A549 (cell line): ENCODE results near the gene LBX2. TPM values are rescaled to one million over a fixed set of nuclear protein-coding genes. Genes with fewer than 3 reads are reported as not detected.

Experiments used
- ATAC-seq, 2 experiments: fragments of 200-7000 bp in 1 of 2; fragments of >200 bp in 1 of 2; cut with Nextera tagmentation in 1 of 2; cut with Tn5 transposase in 1 of 2; 3 replicates each; pipeline versions ENCODE4 v1.8.0 to v1.9.1; 2018 to 2020; ENCODE audit warnings: mild to moderate bottlenecking in 1 of 2, moderate library complexity in 1 of 2
- CTCF ChIA-PET: fragments of 300-600 bp; sonication (Branson Sonifier 250); formaldehyde crosslinking; extraction: SDS; loops from one replicate; lab custom pipeline; 2021; ENCODE audit warnings: antibody characterized with exemption, inconsistent platforms; lab: Yijun Ruan, JAX
- POLR2A ChIA-PET: fragments of 350-600 bp; formaldehyde crosslinking; extraction: SDS; loops from one replicate; lab custom pipeline; 2021; ENCODE audit warnings: antibody characterized with exemption, inconsistent platforms; lab: Yijun Ruan, JAX
- DNase-seq, 2 experiments: peaks; one replicate each; pipeline versions ENCODE4 v3.0.0 to v3.0.0-alpha.2; 2011 to 2016; ENCODE audit warnings: low read depth in 1 of 2, low spot score in 1 of 2
- FAIRE-seq: peaks from 2 replicates; lab custom pipeline; 2011; peaks lifted over from hg19 to GRCh38; lab: Jason Lieb, UNC
- H3K27ac ChIP-seq, 2 experiments: fragments of >200 bp; sonication (Bioruptor Twin); formaldehyde crosslinking; 3 replicates each; pipeline ENCODE4 v1.5.1; 2016 to 2017
- H3K4me1 ChIP-seq: fragments of >200 bp; sonication (Bioruptor Twin); formaldehyde crosslinking; 3 replicates; pipeline ENCODE4 v1.6.1; 2016
- H3K4me2 ChIP-seq: fragments of >200 bp; sonication (Bioruptor Twin); formaldehyde crosslinking; 3 replicates; pipeline ENCODE4 v1.6.1; 2016
- H3K4me3 ChIP-seq: fragments of >200 bp; sonication (Bioruptor Twin); formaldehyde crosslinking; 3 replicates; pipeline ENCODE4 v1.5.1; 2016
- H3K9me3 ChIP-seq: fragments of >200 bp; sonication (Bioruptor Twin); formaldehyde crosslinking; 3 replicates; pipeline ENCODE4 v1.6.1; 2016
- CBX2 ChIP-seq: fragments of 200-600 bp; sonication (generic); IDR thresholded peaks from 2 replicates; pipeline ENCODE4 v1.6.1; 2016; ENCODE audit warnings: low read depth, mild to moderate bottlenecking, borderline replicate concordance
- CBX8 ChIP-seq: fragments of 200-600 bp; sonication (generic); IDR thresholded peaks from 2 replicates; pipeline ENCODE4 v1.6.1; 2016
- EP300 ChIP-seq, 2 experiments: fragments of >200 bp; sonication (Bioruptor Twin); formaldehyde crosslinking; IDR thresholded peaks; 2 replicates in 1 of 2; 3 replicates in 1 of 2; pipeline ENCODE4 v1.6.1; 2016 to 2017
- ESRRA ChIP-seq: fragments of 150-350 bp; IDR thresholded peaks from 2 replicates; pipeline ENCODE4 v1.6.1; 2014; ENCODE audit warnings: mild to moderate bottlenecking, low read length, borderline replicate concordance
- FOSL2 ChIP-seq, 2 experiments: fragments of 450-650 bp in 1 of 2; fragments of >200 bp in 1 of 2; sonication (Bioruptor Twin) in 1 of 2; formaldehyde crosslinking; IDR thresholded peaks; 2 replicates each; pipeline versions ENCODE4 v1.5.0 to v1.6.1; 2016 to 2020; ENCODE audit warnings: mild to moderate bottlenecking in 1 of 2, moderate library complexity in 1 of 2
- GATA3 ChIP-seq: IDR thresholded peaks from 2 replicates; pipeline ENCODE4 v1.6.1; 2012; ENCODE audit warnings: borderline replicate concordance
- HDAC2 ChIP-seq: fragments of 200-600 bp; sonication (generic); IDR thresholded peaks from 2 replicates; pipeline ENCODE4 v1.6.1; 2016
- HEYL ChIP-seq: fragments of 250-450 bp; sonication (Bioruptor Pico); IDR thresholded peaks from 2 replicates; pipeline ENCODE4 v1.8.0; 2021; ENCODE audit warnings: mild to moderate bottlenecking, moderate library complexity
- HOXA7 ChIP-seq: fragments of 250-450 bp; sonication (Bioruptor Pico); IDR thresholded peaks from 2 replicates; pipeline ENCODE4 v1.5.0; 2020; ENCODE audit warnings: mild to moderate bottlenecking, moderate library complexity
- HOXB5 ChIP-seq: fragments of 250-450 bp; sonication (Bioruptor Pico); IDR thresholded peaks from 2 replicates; pipeline ENCODE4 v1.5.0; 2020; ENCODE audit warnings: mild to moderate bottlenecking, moderate library complexity
- JUN ChIP-seq, 2 experiments: fragments of >200 bp; sonication (Bioruptor Twin); formaldehyde crosslinking; IDR thresholded peaks; 2 replicates in 1 of 2; 3 replicates in 1 of 2; pipeline ENCODE4 v1.6.1; 2016 to 2017
- KDM1A ChIP-seq: fragments of 200-600 bp; sonication (generic); IDR thresholded peaks from 2 replicates; pipeline ENCODE4 v1.6.1; 2016; ENCODE audit warnings: low read depth, mild to moderate bottlenecking
- KDM5A ChIP-seq: fragments of 200-600 bp; sonication (generic); IDR thresholded peaks from 2 replicates; pipeline ENCODE4 v1.6.1; 2016; ENCODE audit warnings: antibody characterized with exemption, mild to moderate bottlenecking
- MAX ChIP-seq: IDR thresholded peaks from 2 replicates; pipeline ENCODE4 v1.6.1; 2012
- NR3C1 ChIP-seq: fragments of >200 bp; sonication (Bioruptor Twin); formaldehyde crosslinking; IDR thresholded peaks from 3 replicates; pipeline ENCODE4 v1.6.1; 2017
- PHF8 ChIP-seq: fragments of 200-600 bp; sonication (generic); IDR thresholded peaks from 2 replicates; pipeline ENCODE4 v1.6.1; 2016; ENCODE audit warnings: low read depth, mild to moderate bottlenecking, antibody characterized with exemption, moderate library complexity, borderline replicate concordance
- POLR2A ChIP-seq: IDR thresholded peaks from 2 replicates; pipeline ENCODE4 v1.6.1; 2012; ENCODE audit warnings: mild to moderate bottlenecking, low read length
- POLR2AphosphoS2 ChIP-seq: conservative IDR thresholded peaks from 2 replicates; pipeline ENCODE4 v1.6.1; 2012; ENCODE audit warnings: low read length, improper control_type of control experiment, inconsistent platforms
- RAD21 ChIP-seq, 2 experiments: fragments of >200 bp in 1 of 2; sonication (Bioruptor Twin) in 1 of 2; formaldehyde crosslinking in 1 of 2; IDR thresholded peaks in 1 of 2; conservative IDR thresholded peaks in 1 of 2; 2 replicates in 1 of 2; 3 replicates in 1 of 2; pipeline ENCODE4 v1.6.1; 2012 to 2018; ENCODE audit warnings: inconsistent platforms in 1 of 2
- RCOR1 ChIP-seq: fragments of 150-350 bp; IDR thresholded peaks from 2 replicates; pipeline ENCODE4 v1.6.1; 2014; ENCODE audit warnings: antibody characterized with exemption, low read length, low read depth
- RFX5 ChIP-seq: fragments of 450-650 bp; IDR thresholded peaks from 2 replicates; pipeline ENCODE4 v1.7.1; 2014; ENCODE audit warnings: antibody characterized with exemption, mild to moderate bottlenecking, moderate library complexity
- RNF2 ChIP-seq: fragments of 200-600 bp; sonication (generic); IDR thresholded peaks from 2 replicates; pipeline ENCODE4 v1.6.1; 2016; ENCODE audit warnings: low read depth, mild to moderate bottlenecking, antibody characterized with exemption, moderate library complexity, borderline replicate concordance
- SREBF2 ChIP-seq: fragments of 450-650 bp; IDR thresholded peaks from 2 replicates; pipeline ENCODE4 v1.6.1; 2014; ENCODE audit warnings: mild to moderate bottlenecking, moderate library complexity
- TFCP2L1 ChIP-seq: fragments of 250-450 bp; sonication (Bioruptor Pico); IDR thresholded peaks from 2 replicates; pipeline ENCODE4 v1.5.0; 2021; ENCODE audit warnings: mild to moderate bottlenecking
- TP53 ChIP-seq: fragments of 250-450 bp; sonication (Bioruptor Pico); IDR thresholded peaks from 2 replicates; pipeline ENCODE4 v1.5.0; 2021; ENCODE audit warnings: mild to moderate bottlenecking, moderate library complexity
- ZSCAN20 ChIP-seq: fragments of 250-450 bp; sonication (Bioruptor Pico); IDR thresholded peaks from 2 replicates; pipeline ENCODE4 v1.8.0; 2022; ENCODE audit warnings: mild to moderate bottlenecking, moderate library complexity
- WGBS: methylation state at CpG from one replicate; pipeline ENCODE4 v1.1.6; 2017; ENCODE audit errors: missing lambda C conversion rate; 5-methylcytosine and 5-hydroxymethylcytosine counted together
- polyA plus RNA-seq, 4 experiments: library from polyadenylated mRNA; depleted of rRNA in 3 of 4; stranded (reverse); fragments of >200 nt; fragmentation: RNase III in 1 of 4; extraction: RNeasy Plus Mini Kit Qiagen cat#74134 plus additional on column Dnase treatment in 1 of 4; gene quantifications; 2 replicates in 3 of 4; 3 replicates in 1 of 4; pipeline ENCODE4 v1.2.3, GENCODE V29; 2011 to 2017
- TF ChIP-seq, protein P1 (sequence below): IDR thresholded peaks from 2 replicates; pipeline ENCODE4 v1.6.1; 2012; ENCODE audit warnings: low read depth, borderline replicate concordance
- TF ChIP-seq, protein P2 (sequence below): fragments of 250-450 bp; sonication (Bioruptor Pico); IDR thresholded peaks from 2 replicates; pipeline ENCODE4 v1.5.0; 2020; ENCODE audit warnings: low read depth, mild to moderate bottlenecking, moderate library complexity
- TF ChIP-seq, protein P3 (sequence below): fragments of 250-450 bp; sonication (Bioruptor Pico); IDR thresholded peaks from 2 replicates; pipeline ENCODE4 v1.5.0; 2021; ENCODE audit warnings: mild to moderate bottlenecking, moderate library complexity, borderline replicate concordance

The LBX2 gene
- polyA plus RNA-seq, 2 of the 4 experiments (the other 2 are of a cell fraction), result 0.84 to 2.4 TPM

GRCh38 chr2:74458132-74458937 is 41.1 kb downstream of the LBX2 start, which contains the start of gene WBP1 (continued):
- TF ChIP-seq HEYL (CRISPR knock-in tag), result no peak
- peak; percentile 81 for TF ChIP-seq RFX5
- no peak for TF ChIP-seq RCOR1
- TF ChIP-seq TFCP2L1 (CRISPR knock-in tag), result no peak; the same call in 1 of the 2 replicates
- TF ChIP-seq ZSCAN20 (CRISPR knock-in tag), result no peak
- no peak for TF ChIP-seq SREBF2
- no peak for TF ChIP-seq ESRRA
- no peak for TF ChIP-seq NR3C1
- TF ChIP-seq PHF8, result peak; percentile 57; the same call in 1 of the 2 replicates
- peak; percentile 94 for TF ChIP-seq HOXB5 (CRISPR knock-in tag)
- TF ChIP-seq POLR2AphosphoS2, result no peak
- no peak for TF ChIP-seq RNF2

DNA sequence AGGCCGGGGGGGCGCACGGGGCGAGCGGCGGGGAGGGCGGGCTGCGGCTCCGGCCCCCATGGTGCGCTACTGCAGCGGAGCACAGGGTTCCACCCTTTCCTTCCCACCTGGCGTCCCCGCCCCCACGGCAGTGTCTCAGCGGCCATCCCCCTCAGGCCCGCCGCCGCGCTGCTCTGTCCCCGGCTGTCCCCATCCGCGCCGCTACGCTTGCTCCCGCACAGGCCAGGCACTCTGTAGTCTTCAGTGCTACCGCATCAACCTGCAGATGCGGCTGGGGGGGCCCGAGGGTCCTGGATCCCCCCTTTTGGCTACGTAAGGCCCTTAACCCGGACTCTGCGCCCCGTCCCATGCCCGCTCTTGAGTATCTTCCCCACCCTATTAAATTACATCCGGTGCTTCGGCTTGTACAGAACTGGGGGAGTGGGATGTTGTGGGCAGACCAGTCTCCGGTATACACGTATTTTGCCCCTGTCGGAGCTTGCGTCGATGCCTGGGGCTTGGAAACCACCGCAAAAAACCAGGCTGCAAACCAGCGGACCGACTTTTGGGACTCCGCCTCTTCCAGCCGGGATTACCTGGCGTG is 41.8 kb downstream of the LBX2 start:
- peak; percentile 53 to 74 for DNase-seq
- peak overlapping the region; percentile 85 for H3K4me2 ChIP-seq
- FAIRE-seq, result no peak
- H3K4me1 ChIP-seq, result peaks cover 25% of the 10 kb centered on the region
- 2% methylated on average over 27 of the region's 46 CpGs for WGBS
- H3K27ac ChIP-seq, result peak overlapping the region; percentile 87 to 92
- TF ChIP-seq CBX8 (no peak), TFCP2L1 (CRISPR knock-in tag) (0 out of 2 replicates have a peak, but pooled peaks have one; percentile 44), HEYL (CRISPR knock-in tag) (no peak), KDM5A (peak; percentile 56; the same call in 1 of the 2 replicates), MAX (peak; percentile 58; the same call in 1 of the 2 replicates), EP300 (IDR thresholded peaks at IDR 0.05) (no peak), HOXB5 (CRISPR knock-in tag) (no peak), HDAC2 (peak; percentile 55; the same call in 1 of the 2 replicates), FOSL2 (IDR thresholded peaks at IDR 0.05) (no peak), FOSL2 (CRISPR knock-in tag; IDR thresholded peaks at IDR 0.05) (0 out of 2 replicates have a peak, but pooled peaks have one; percentile 5), PHF8 (peak; percentile 83), RNF2 (peak; percentile 33; the same call in 1 of the 2 replicates), TP53 (CRISPR knock-in tag) (peak; percentile 85), JUN (IDR thresholded peaks at IDR 0.05) (peak; percentile 56 to 73; a peak in 3 of 5 replicates), CBX2 (no peak), POLR2A (peak; percentile 53), RFX5 (no peak), RCOR1 (no peak), GATA3 (peak; percentile 33), KDM1A (peak; percentile 17; the same call in 1 of the 2 replicates), RAD21 (conservative IDR thresholded peaks at IDR 0.05 in 1 of 2, IDR thresholded peaks at IDR 0.05 in 1 of 2) (0 out of 5 replicates have a peak, but pooled peaks of 1 of the 2 experiments have one; percentile 16), HOXA7 (CRISPR knock-in tag) (0 out of 2 replicates have a peak, but pooled peaks have one; percentile 27)
- TF ChIP-seq, protein P1, sequence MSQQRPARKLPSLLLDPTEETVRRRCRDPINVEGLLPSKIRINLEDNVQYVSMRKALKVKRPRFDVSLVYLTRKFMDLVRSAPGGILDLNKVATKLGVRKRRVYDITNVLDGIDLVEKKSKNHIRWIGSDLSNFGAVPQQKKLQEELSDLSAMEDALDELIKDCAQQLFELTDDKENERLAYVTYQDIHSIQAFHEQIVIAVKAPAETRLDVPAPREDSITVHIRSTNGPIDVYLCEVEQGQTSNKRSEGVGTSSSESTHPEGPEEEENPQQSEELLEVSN, result peak; percentile 4; the same call in 1 of the 2 replicates
- TF ChIP-seq, protein P2, sequence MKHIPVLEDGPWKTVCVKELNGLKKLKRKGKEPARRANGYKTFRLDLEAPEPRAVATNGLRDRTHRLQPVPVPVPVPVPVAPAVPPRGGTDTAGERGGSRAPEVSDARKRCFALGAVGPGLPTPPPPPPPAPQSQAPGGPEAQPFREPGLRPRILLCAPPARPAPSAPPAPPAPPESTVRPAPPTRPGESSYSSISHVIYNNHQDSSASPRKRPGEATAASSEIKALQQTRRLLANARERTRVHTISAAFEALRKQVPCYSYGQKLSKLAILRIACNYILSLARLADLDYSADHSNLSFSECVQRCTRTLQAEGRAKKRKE (CRISPR knock-in tag), result no peak
- TF ChIP-seq, protein P3, sequence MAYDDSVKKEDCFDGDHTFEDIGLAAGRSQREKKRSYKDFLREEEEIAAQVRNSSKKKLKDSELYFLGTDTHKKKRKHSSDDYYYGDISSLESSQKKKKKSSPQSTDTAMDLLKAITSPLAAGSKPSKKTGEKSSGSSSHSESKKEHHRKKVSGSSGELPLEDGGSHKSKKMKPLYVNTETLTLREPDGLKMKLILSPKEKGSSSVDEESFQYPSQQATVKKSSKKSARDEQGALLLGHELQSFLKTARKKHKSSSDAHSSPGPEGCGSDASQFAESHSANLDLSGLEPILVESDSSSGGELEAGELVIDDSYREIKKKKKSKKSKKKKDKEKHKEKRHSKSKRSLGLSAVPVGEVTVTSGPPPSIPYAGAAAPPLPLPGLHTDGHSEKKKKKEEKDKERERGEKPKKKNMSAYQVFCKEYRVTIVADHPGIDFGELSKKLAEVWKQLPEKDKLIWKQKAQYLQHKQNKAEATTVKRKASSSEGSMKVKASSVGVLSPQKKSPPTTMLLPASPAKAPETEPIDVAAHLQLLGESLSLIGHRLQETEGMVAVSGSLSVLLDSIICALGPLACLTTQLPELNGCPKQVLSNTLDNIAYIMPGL (CRISPR knock-in tag), result peak; percentile 71; the same call in 1 of the 2 replicates
- peak; percentile 40 to 47 for ATAC-seq
- ChIA-PET POLR2A (interaction anchor here (0.6 to 3.3 kb wide), 12 partner anchors 11 to 721 kb away, joined by 3 to 37 read pairs (median 6); partner anchors contain the start of genes AUP1, C2orf81, CCDC142 and HTRA2), CTCF (interaction anchor here (1.3 to 3.7 kb wide), 6 partner anchors 8 to 130 kb away, joined by 5 to 20 read pairs (median 7); partner anchors contain the start of genes CCDC142, MOGS and TTC31)
- no peaks in the 10 kb centered on the region for H3K9me3 ChIP-seq
- peak overlapping the region; percentile 70 for H3K4me3 ChIP-seq
